ENCODE results near the gene CLRN1.

GRCh38 chr3:150942221-150942620 is 30.3 kb downstream of the CLRN1 start:
- TF ChIP-seq MXI1 (IDR thresholded peaks at IDR 0.05; ENCODE audit: low read depth, low read length) (no peak), EP300 (IDR thresholded peaks at IDR 0.05; ENCODE audit: borderline replicate concordance in 1 of 2, low read depth in 1 of 2, low read length in 1 of 2) (no peak), FOSL2 (IDR thresholded peaks at IDR 0.05; ENCODE audit: borderline replicate concordance, low read depth) (no peak), SIN3A (IDR thresholded peaks at IDR 0.05; ENCODE audit: borderline replicate concordance, low read depth, low read length) (no peak), RFX5 (IDR thresholded peaks at IDR 0.05; ENCODE audit: low read length) (no peak)
- TF ChIP-seq, protein P1, sequence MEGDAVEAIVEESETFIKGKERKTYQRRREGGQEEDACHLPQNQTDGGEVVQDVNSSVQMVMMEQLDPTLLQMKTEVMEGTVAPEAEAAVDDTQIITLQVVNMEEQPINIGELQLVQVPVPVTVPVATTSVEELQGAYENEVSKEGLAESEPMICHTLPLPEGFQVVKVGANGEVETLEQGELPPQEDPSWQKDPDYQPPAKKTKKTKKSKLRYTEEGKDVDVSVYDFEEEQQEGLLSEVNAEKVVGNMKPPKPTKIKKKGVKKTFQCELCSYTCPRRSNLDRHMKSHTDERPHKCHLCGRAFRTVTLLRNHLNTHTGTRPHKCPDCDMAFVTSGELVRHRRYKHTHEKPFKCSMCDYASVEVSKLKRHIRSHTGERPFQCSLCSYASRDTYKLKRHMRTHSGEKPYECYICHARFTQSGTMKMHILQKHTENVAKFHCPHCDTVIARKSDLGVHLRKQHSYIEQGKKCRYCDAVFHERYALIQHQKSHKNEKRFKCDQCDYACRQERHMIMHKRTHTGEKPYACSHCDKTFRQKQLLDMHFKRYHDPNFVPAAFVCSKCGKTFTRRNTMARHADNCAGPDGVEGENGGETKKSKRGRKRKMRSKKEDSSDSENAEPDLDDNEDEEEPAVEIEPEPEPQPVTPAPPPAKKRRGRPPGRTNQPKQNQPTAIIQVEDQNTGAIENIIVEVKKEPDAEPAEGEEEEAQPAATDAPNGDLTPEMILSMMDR (IDR thresholded peaks at IDR 0.05), result no peak

Measured in SK-N-SH (cell line).